ENCODE measurements around the gene ZBTB7C. TPM values are rescaled to one million over a fixed set of nuclear protein-coding genes. Genes with fewer than 3 reads are reported as not detected.

The ZBTB7C gene
- total and polyA plus RNA-seq, 8 donors, result 1.7 to 8.7 (median 2.7) TPM

DNA sequence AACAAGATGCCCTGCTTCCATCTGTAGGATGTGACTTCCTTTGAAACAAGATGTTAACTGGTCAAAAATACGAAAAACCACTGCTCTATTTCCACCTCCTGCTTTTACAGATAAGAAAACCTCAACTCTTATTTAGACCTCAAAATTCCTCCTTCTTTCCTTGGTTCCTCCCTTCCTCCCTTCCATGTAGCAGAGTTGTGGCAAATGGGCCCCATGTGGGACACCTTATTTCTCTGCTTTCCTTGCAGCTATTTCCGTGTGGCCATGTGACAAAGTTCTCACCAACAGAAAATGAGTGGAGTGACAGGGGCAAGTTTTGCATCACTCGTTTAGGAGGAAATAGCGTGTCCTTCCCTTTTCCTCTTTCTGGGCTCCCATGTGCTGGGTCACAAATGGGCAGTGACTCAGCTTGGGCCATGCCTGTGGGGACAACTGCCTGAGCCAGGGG is 409.4 kb downstream of the ZBTB7C start:
- no peaks in the 10 kb centered on the region for H3K4me1 ChIP-seq
- no peak overlapping the region for H3K4me3 ChIP-seq
- H3K27ac ChIP-seq, result peak overlapping the region in 1 of 2 donors; percentile 20
- no peaks in the 10 kb centered on the region for H3K36me3 ChIP-seq
- TF ChIP-seq, protein P1, sequence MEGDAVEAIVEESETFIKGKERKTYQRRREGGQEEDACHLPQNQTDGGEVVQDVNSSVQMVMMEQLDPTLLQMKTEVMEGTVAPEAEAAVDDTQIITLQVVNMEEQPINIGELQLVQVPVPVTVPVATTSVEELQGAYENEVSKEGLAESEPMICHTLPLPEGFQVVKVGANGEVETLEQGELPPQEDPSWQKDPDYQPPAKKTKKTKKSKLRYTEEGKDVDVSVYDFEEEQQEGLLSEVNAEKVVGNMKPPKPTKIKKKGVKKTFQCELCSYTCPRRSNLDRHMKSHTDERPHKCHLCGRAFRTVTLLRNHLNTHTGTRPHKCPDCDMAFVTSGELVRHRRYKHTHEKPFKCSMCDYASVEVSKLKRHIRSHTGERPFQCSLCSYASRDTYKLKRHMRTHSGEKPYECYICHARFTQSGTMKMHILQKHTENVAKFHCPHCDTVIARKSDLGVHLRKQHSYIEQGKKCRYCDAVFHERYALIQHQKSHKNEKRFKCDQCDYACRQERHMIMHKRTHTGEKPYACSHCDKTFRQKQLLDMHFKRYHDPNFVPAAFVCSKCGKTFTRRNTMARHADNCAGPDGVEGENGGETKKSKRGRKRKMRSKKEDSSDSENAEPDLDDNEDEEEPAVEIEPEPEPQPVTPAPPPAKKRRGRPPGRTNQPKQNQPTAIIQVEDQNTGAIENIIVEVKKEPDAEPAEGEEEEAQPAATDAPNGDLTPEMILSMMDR (IDR thresholded peaks at IDR 0.05), result no peak
- DNase-seq (no peak), ATAC-seq (peak; percentile 24)
- peaks cover 0 to 7% of the 10 kb centered on the region in 2 donors for H3K9me3 ChIP-seq
- intact Hi-C loops (cut with DNase I), result no loop called here
- no peaks in the 10 kb centered on the region for H3K27me3 ChIP-seq

DNA sequence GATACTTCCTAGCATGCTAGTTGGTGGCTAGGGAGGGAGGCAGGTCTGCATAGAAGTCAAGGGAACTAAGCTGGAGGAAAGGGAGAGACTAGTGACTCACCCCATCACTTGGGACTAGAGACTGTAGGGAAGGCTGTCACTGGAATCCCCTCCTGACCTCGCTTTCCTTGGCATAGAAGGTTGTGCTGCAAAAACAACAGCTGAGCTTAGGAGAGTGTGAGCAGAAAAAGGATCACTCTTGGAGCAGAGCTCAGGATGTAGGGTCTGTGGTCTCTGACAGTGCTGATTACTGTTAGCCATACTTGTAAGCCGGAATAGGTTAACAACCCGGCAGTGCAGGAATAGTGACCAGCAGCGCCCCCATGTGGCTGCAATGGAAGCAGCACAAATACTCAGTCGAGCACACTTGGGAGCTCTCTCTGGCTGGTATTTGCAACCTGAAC is 411.8 kb downstream of the ZBTB7C start:
- H3K27ac ChIP-seq, result no peak overlapping the region
- DNase-seq (no peak), ATAC-seq (peak; percentile 22)
- peaks cover 0 to 7% of the 10 kb centered on the region in 2 donors for H3K9me3 ChIP-seq
- no peaks in the 10 kb centered on the region for H3K36me3 ChIP-seq
- no peaks in the 10 kb centered on the region for H3K4me1 ChIP-seq
- TF ChIP-seq, protein P1 (IDR thresholded peaks at IDR 0.05), result no peak
- H3K4me3 ChIP-seq, result no peak overlapping the region
- intact Hi-C loops (cut with DNase I), result no loop called here
- no peaks in the 10 kb centered on the region for H3K27me3 ChIP-seq

DNA sequence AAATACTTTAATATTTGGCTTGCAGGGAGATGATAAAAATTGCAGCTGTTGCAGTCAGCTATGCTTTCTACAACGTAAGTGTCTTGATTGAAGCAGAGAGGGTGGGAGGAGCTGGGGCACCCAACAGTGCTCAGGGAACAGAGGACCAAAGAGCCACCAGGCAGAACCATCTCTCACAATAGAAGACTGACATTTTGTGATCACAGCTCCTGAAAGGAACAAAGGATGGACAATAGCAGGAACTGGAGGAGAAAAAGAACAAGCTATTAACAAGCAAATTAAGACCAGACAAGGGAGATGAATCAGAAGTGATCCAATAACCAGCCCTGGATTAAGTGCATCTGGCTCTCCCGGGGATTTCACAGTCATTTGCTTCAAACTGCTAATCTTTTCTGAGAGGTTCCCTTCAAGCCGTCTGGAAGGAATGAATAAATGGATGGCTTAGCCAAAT is 413.1 kb downstream of the ZBTB7C start:
- intact Hi-C loops (cut with DNase I), result no loop called here
- Histone ChIP-seq H3K9me3 (peaks cover 0 to 7% of the 10 kb centered on the region in 2 donors), H3K36me3 (no peaks in the 10 kb centered on the region), H3K4me3 (no peak overlapping the region), H3K27ac (no peak overlapping the region), H3K4me1 (no peaks in the 10 kb centered on the region), H3K27me3 (no peaks in the 10 kb centered on the region)
- TF ChIP-seq, protein P1 (IDR thresholded peaks at IDR 0.05), result no peak
- DNase-seq, result no peak
- ATAC-seq, result no peak

DNA sequence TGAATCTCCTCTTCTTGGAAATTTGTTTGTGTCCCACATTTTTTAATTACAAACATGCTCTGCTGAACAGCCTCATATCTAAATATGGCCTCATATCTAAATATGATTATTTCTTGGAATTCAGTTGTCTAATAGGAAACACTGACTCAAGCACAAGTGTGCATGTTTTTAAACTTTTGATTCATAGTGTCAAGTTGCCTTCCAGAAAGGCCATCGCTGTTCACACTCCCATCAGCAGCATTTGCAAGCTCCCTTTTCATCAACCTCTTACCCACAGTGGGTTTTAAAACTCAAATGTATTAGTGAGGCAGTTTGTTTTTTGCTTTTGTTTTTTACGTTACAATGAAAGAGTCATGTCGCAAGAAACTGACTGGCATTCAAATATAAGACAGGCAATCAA is 413.5 kb downstream of the ZBTB7C start:
- Histone ChIP-seq H3K36me3 (no peaks in the 10 kb centered on the region), H3K4me1 (no peaks in the 10 kb centered on the region), H3K27ac (no peak overlapping the region), H3K9me3 (peaks cover 0 to 7% of the 10 kb centered on the region in 2 donors), H3K27me3 (peaks cover 0 to 3% of the 10 kb centered on the region in 2 donors), H3K4me3 (no peak overlapping the region)
- ATAC-seq, result no peak
- DNase-seq, result no peak
- intact Hi-C loops (cut with DNase I), result no loop called here
- TF ChIP-seq, protein P1 (IDR thresholded peaks at IDR 0.05), result no peak

DNA sequence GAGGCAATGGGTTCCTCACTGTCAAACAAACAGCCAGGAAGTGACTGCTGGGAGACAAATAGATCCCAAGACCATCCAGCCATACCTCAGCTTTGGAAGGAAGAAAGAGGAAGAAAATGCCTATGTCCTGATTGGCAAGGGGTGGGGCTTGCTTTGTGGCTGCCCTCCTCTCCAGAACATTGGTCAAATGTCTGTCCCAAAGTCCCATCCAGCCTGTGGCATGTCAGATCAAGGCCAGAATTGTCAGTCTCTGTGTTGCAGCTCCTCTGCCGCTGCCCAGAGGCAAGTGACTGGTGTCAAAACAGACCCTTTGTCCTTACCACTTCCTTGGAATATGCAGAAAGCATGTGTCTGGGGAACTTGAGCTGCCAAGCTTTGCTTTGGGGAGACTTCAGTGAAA is 415.8 kb downstream of the ZBTB7C start:
- H3K27ac ChIP-seq, result no peak overlapping the region
- ATAC-seq (no peak), DNase-seq (no peak)
- intact Hi-C loops (cut with DNase I), result no loop called here
- peaks cover 0 to 7% of the 10 kb centered on the region in 2 donors for H3K9me3 ChIP-seq
- TF ChIP-seq, protein P1 (IDR thresholded peaks at IDR 0.05), result no peak
- H3K36me3 ChIP-seq, result no peaks in the 10 kb centered on the region
- H3K4me1 ChIP-seq, result no peaks in the 10 kb centered on the region
- peaks cover 0 to 3% of the 10 kb centered on the region in 2 donors for H3K27me3 ChIP-seq
- H3K4me3 ChIP-seq, result no peak overlapping the region

Data from left lung (tissue), 10 donors.